ENCODE results near the gene ADCY4.

ADCY4 gene

GRCh38 chr14:24315243-24315806 is 19.5 kb downstream of the ADCY4 start:
- ChIA-PET POLR2A (no interaction called here), CTCF (no interaction called here)
- no peak for DNase-seq (ENCODE audit: extremely low spot score)
- TF ChIP-seq ELF4 (IDR thresholded peaks at IDR 0.05), result no peak

DNA sequence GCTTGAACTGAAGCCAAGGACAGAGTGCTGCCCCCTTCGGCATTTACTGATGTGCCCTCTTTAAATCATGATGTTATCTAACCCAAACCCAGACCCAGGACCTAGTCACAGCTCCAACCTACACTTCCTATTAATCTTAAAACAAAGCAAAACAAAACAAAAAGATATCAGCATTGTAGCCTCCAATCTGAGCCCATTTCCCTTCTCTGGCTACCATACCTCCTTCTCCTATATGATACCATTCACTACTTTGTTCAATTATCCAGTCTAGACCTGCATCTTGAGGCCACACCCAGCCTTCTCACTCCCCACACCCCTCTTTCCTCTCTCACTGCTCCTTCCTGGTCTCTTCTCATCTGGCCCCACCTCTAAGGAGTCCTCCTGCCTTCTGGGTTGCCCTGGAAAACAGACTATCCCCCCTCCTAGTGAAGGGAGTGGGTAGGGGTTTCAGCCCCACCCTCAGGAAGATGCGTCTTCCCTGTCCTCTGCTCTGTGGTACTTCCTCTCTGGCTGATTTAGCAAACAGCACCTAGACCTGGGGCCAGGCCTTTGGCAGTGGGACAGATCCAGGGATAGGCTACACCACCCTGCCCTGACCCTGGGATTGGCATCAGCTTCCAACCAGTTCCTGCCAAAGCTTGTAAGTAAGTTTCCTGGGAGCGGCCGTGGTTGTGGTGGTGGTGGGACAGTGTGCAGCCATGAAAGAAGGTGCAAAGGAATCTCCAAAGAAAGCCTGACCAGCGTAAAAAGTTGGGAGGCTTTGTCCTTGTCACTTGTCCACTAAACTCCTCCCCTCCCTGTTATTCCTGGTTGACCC is 20.3 kb downstream of the ADCY4 start:
- ChIA-PET POLR2A (interaction anchor here (0.8 to 1.3 kb wide), 2 partner anchors 17 to 72 kb away, joined by 3 read pairs; partner anchors contain the start of gene TINF2), CTCF (interaction anchor here (0.6 kb wide), 1 partner anchor 18 kb away, joined by 3 read pairs; no protein-coding TSS in a partner anchor)
- DNase-seq (ENCODE audit: extremely low spot score), result no peak
- TF ChIP-seq PKNOX1 (IDR thresholded peaks at IDR 0.05) (no peak), TARDBP (IDR thresholded peaks at IDR 0.05) (no peak), FOXM1 (IDR thresholded peaks at IDR 0.05; ENCODE audit: borderline replicate concordance) (no peak)

DNA sequence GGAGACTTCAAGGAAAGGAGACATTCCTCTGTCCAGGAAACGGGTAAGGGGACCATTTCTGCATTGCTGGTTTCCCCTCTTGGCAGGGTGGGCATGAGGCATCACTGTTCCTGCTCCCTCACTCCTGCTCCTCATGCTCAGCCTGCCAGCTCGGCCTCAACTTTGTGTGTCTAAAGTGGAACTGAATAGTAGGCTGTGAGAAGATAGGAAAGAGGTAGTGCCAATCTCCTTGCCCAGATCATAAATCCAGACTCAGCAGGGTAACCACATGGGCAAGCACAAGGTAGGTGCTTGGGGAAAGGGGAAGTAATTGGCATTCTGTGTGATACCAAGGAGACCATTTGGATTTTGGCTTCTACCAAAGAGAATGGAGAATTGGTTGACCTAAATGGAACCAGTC is 21.0 kb downstream of the ADCY4 start:
- no peak for DNase-seq (ENCODE audit: extremely low spot score)
- POLR2A ChIA-PET, result interaction anchor here (0.7 to 1.3 kb wide), 3 partner anchors 16 to 118 kb away, joined by 3 read pairs; partner anchors contain the start of gene TINF2
- CTCF ChIA-PET, result interaction anchor here (0.6 kb wide), 1 partner anchor 17 kb away, joined by 3 read pairs; no protein-coding TSS in a partner anchor
- TF ChIP-seq SUZ12 (IDR thresholded peaks at IDR 0.05) (no peak), L3MBTL2 (conservative IDR thresholded peaks at IDR 0.05) (no peak), ELF4 (IDR thresholded peaks at IDR 0.05) (no peak), ZNF384 (IDR thresholded peaks at IDR 0.05) (no peak), TARDBP (IDR thresholded peaks at IDR 0.05) (no peak), FOXK2 (IDR thresholded peaks at IDR 0.05) (no peak), NFRKB (IDR thresholded peaks at IDR 0.05) (no peak), PKNOX1 (IDR thresholded peaks at IDR 0.05) (no peak), ARNT (IDR thresholded peaks at IDR 0.05) (no peak), FOXA1 (IDR thresholded peaks at IDR 0.05) (no peak), FOXM1 (IDR thresholded peaks at IDR 0.05; ENCODE audit: borderline replicate concordance) (no peak), SP1 (IDR thresholded peaks at IDR 0.05) (no peak), BHLHE40 (IDR thresholded peaks at IDR 0.05; ENCODE audit: borderline replicate concordance) (no peak)

GRCh38 chr14:24312736-24313507 is 21.9 kb downstream of the ADCY4 start:
- DNase-seq (ENCODE audit: extremely low spot score), result no peak
- TF ChIP-seq SP1 (IDR thresholded peaks at IDR 0.05) (no peak), LEF1 (IDR thresholded peaks at IDR 0.05; ENCODE audit: borderline replicate concordance) (no peak), SUZ12 (IDR thresholded peaks at IDR 0.05) (no peak), ZNF384 (IDR thresholded peaks at IDR 0.05) (no peak)
- POLR2A ChIA-PET, result no interaction called here
- CTCF ChIA-PET, result no interaction called here

DNA sequence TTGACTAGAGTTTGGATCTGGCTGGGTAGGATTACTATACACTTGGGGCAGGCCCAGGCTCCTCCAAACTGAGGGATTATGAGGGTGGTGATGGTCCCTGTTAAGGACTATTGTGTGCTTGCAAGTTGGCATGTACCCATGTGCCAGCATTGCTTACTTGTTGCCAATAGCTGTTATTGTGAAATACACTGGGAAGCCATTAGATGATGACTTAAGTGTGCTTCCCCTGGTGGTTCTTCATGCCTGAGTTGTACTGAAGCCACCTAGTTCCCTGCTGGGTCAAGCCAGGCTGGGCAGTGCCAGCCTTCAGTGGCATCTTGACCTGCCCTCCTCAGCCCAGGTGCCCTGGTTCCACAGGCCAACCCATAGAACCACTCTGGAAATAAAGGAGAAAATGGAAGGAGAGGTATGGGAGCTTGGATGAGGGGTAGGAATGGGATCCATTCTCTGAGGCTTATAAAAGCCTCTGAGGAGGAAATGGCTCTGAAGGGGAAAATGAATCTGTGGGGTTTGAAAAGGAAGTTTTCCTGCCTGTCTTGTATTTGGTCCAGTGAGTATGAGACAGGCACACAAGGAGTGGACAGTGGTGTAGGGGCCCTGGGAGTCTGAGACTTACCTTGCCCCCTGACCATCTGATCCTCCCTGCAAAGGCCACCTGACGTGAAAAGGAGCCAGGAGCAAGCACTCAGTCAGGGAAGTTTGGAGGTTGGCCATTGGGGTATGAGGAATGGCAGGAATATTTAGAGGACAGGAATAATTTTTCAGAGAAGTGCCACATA is 22.8 kb downstream of the ADCY4 start:
- ChIA-PET CTCF (no interaction called here), POLR2A (interaction anchor here (1.0 kb wide), 1 partner anchor 69 kb away, joined by 3 read pairs; the partner anchor contains the start of gene TINF2)
- TF ChIP-seq ZNF384 (IDR thresholded peaks at IDR 0.05) (no peak), BHLHE40 (IDR thresholded peaks at IDR 0.05; ENCODE audit: borderline replicate concordance) (no peak), SP1 (IDR thresholded peaks at IDR 0.05) (no peak), SUZ12 (IDR thresholded peaks at IDR 0.05) (no peak), FOXK2 (IDR thresholded peaks at IDR 0.05) (no peak), FOXA1 (IDR thresholded peaks at IDR 0.05) (no peak), ELF4 (IDR thresholded peaks at IDR 0.05) (no peak), L3MBTL2 (conservative IDR thresholded peaks at IDR 0.05) (no peak), ARNT (IDR thresholded peaks at IDR 0.05) (no peak), TARDBP (IDR thresholded peaks at IDR 0.05) (no peak), CTBP1 (IDR thresholded peaks at IDR 0.05; ENCODE audit: borderline replicate concordance) (no peak)
- no peak for DNase-seq (ENCODE audit: extremely low spot score)

- ChIA-PET CTCF (no interaction called here), POLR2A (interaction anchor here (1.0 kb wide), 1 partner anchor 68 kb away, joined by 3 read pairs; the partner anchor contains the start of gene TINF2)
- DNase-seq (ENCODE audit: extremely low spot score), result no peak
- no peak for TF ChIP-seq PKNOX1 (IDR thresholded peaks at IDR 0.05)
- TF ChIP-seq LEF1 (IDR thresholded peaks at IDR 0.05; ENCODE audit: borderline replicate concordance), result no peak
- TF ChIP-seq ARNT (IDR thresholded peaks at IDR 0.05), result no peak
- no peak for TF ChIP-seq L3MBTL2 (conservative IDR thresholded peaks at IDR 0.05)
- TF ChIP-seq SP1 (IDR thresholded peaks at IDR 0.05), result no peak
- no peak for TF ChIP-seq FOXK2 (IDR thresholded peaks at IDR 0.05)
- TF ChIP-seq ZNF384 (IDR thresholded peaks at IDR 0.05), result no peak
- no peak for TF ChIP-seq HDGF (IDR thresholded peaks at IDR 0.05; ENCODE audit: borderline replicate concordance)
- no peak for TF ChIP-seq CTBP1 (IDR thresholded peaks at IDR 0.05; ENCODE audit: borderline replicate concordance)
- TF ChIP-seq FOXM1 (IDR thresholded peaks at IDR 0.05; ENCODE audit: borderline replicate concordance), result no peak
- TF ChIP-seq NFRKB (IDR thresholded peaks at IDR 0.05), result no peak
- TF ChIP-seq BHLHE40 (IDR thresholded peaks at IDR 0.05; ENCODE audit: borderline replicate concordance), result no peak
- TF ChIP-seq ELF4 (IDR thresholded peaks at IDR 0.05), result no peak
- TF ChIP-seq TARDBP (IDR thresholded peaks at IDR 0.05), result no peak
- no peak for TF ChIP-seq FOXA1 (IDR thresholded peaks at IDR 0.05)
- no peak for TF ChIP-seq SUZ12 (IDR thresholded peaks at IDR 0.05)
Measured at GRCh38 chr14:24310646-24311604, 23.9 kb downstream of the ADCY4 start, which contains the start of gene LTB4R. TSS of gene LTB4R (plus strand) at chr14:24311502. CDS start at chr14:24315652, 4,150 bp downstream.

Data from HEK293T (cell line).